ENCODE measurements around the gene SERPINB11.

SERPINB11 gene

GRCh38 chr18:63689064-63689463, 13.7 kb upstream of the SERPINB11 start:
- no peak for TF ChIP-seq FOXM1 (IDR thresholded peaks at IDR 0.05; ENCODE audit: borderline replicate concordance)
- TF ChIP-seq NFRKB (IDR thresholded peaks at IDR 0.05) = no peak
- TF ChIP-seq SP1 (IDR thresholded peaks at IDR 0.05) = no peak
- no peak for TF ChIP-seq ZNF384 (IDR thresholded peaks at IDR 0.05)
- TF ChIP-seq SUZ12 (IDR thresholded peaks at IDR 0.05) = no peak
- TF ChIP-seq PKNOX1 (IDR thresholded peaks at IDR 0.05) = no peak
- no peak for TF ChIP-seq BHLHE40 (IDR thresholded peaks at IDR 0.05; ENCODE audit: borderline replicate concordance)
- TF ChIP-seq TARDBP (IDR thresholded peaks at IDR 0.05) = no peak
- no peak for TF ChIP-seq CTBP1 (IDR thresholded peaks at IDR 0.05; ENCODE audit: borderline replicate concordance)
- TF ChIP-seq LEF1 (IDR thresholded peaks at IDR 0.05; ENCODE audit: borderline replicate concordance) = no peak
- no peak for TF ChIP-seq ELF4 (IDR thresholded peaks at IDR 0.05)
- TF ChIP-seq L3MBTL2 (conservative IDR thresholded peaks at IDR 0.05) = no peak
- TF ChIP-seq ARNT (IDR thresholded peaks at IDR 0.05) = no peak
- no peak for TF ChIP-seq FOXA1 (IDR thresholded peaks at IDR 0.05)
- ChIA-PET CTCF (no interaction called here), POLR2A (no interaction called here)
- DNase-seq (ENCODE audit: extremely low spot score) = no peak

GRCh38 chr18:63697097-63697660, 5.6 kb upstream of the SERPINB11 start:
- ChIA-PET CTCF (no interaction called here), POLR2A (no interaction called here)
- no peak for DNase-seq (ENCODE audit: extremely low spot score)
- TF ChIP-seq SUZ12 (IDR thresholded peaks at IDR 0.05) (no peak), PKNOX1 (IDR thresholded peaks at IDR 0.05) (no peak)

- POLR2A ChIA-PET = no interaction called here
- CTCF ChIA-PET = no interaction called here
- no peak for DNase-seq (ENCODE audit: extremely low spot score)
- TF ChIP-seq TARDBP (IDR thresholded peaks at IDR 0.05) (no peak), ELF4 (IDR thresholded peaks at IDR 0.05) (no peak), SUZ12 (IDR thresholded peaks at IDR 0.05) (no peak), HDGF (IDR thresholded peaks at IDR 0.05; ENCODE audit: borderline replicate concordance) (no peak), LEF1 (IDR thresholded peaks at IDR 0.05; ENCODE audit: borderline replicate concordance) (no peak), CTBP1 (IDR thresholded peaks at IDR 0.05; ENCODE audit: borderline replicate concordance) (no peak), PKNOX1 (IDR thresholded peaks at IDR 0.05) (no peak), FOXM1 (IDR thresholded peaks at IDR 0.05; ENCODE audit: borderline replicate concordance) (no peak), FOXA1 (IDR thresholded peaks at IDR 0.05) (no peak), SP1 (IDR thresholded peaks at IDR 0.05) (no peak), NFRKB (IDR thresholded peaks at IDR 0.05) (no peak), L3MBTL2 (conservative IDR thresholded peaks at IDR 0.05) (no peak), ZNF384 (IDR thresholded peaks at IDR 0.05) (no peak), ARNT (IDR thresholded peaks at IDR 0.05) (no peak), BHLHE40 (IDR thresholded peaks at IDR 0.05; ENCODE audit: borderline replicate concordance) (no peak), FOXK2 (IDR thresholded peaks at IDR 0.05) (no peak)
Observed at GRCh38 chr18:63700501-63700900, 2.3 kb upstream of the SERPINB11 start.

GRCh38 chr18:63701952-63702351, 808 bp upstream of the SERPINB11 start:
- ChIA-PET CTCF (no interaction called here), POLR2A (no interaction called here)
- TF ChIP-seq L3MBTL2 (conservative IDR thresholded peaks at IDR 0.05) (no peak), NFRKB (IDR thresholded peaks at IDR 0.05) (no peak), HDGF (IDR thresholded peaks at IDR 0.05; ENCODE audit: borderline replicate concordance) (no peak), SUZ12 (IDR thresholded peaks at IDR 0.05) (no peak), FOXA1 (IDR thresholded peaks at IDR 0.05) (no peak)
- no peak for DNase-seq (ENCODE audit: extremely low spot score)

GRCh38 chr18:63705401-63705800, 2.6 kb downstream of the SERPINB11 start:
- CTCF ChIA-PET = no interaction called here
- TF ChIP-seq CTBP1 (IDR thresholded peaks at IDR 0.05; ENCODE audit: borderline replicate concordance) = no peak
- no peak for TF ChIP-seq BHLHE40 (IDR thresholded peaks at IDR 0.05; ENCODE audit: borderline replicate concordance)
- no peak for TF ChIP-seq ELF4 (IDR thresholded peaks at IDR 0.05)
- no peak for TF ChIP-seq FOXA1 (IDR thresholded peaks at IDR 0.05)
- TF ChIP-seq HDGF (IDR thresholded peaks at IDR 0.05; ENCODE audit: borderline replicate concordance) = no peak
- no peak for TF ChIP-seq TARDBP (IDR thresholded peaks at IDR 0.05)
- no peak for TF ChIP-seq FOXK2 (IDR thresholded peaks at IDR 0.05)
- no peak for TF ChIP-seq ARNT (IDR thresholded peaks at IDR 0.05)
- TF ChIP-seq L3MBTL2 (conservative IDR thresholded peaks at IDR 0.05) = no peak
- no peak for TF ChIP-seq FOXM1 (IDR thresholded peaks at IDR 0.05; ENCODE audit: borderline replicate concordance)
- TF ChIP-seq NFRKB (IDR thresholded peaks at IDR 0.05) = no peak

GRCh38 chr18:63707816-63708215, 5.1 kb downstream of the SERPINB11 start:
- TF ChIP-seq FOXA1 (IDR thresholded peaks at IDR 0.05) (no peak), ARNT (IDR thresholded peaks at IDR 0.05) (no peak), BHLHE40 (IDR thresholded peaks at IDR 0.05; ENCODE audit: borderline replicate concordance) (no peak), ZNF384 (IDR thresholded peaks at IDR 0.05) (no peak), SUZ12 (IDR thresholded peaks at IDR 0.05) (no peak), PKNOX1 (IDR thresholded peaks at IDR 0.05) (no peak), FOXM1 (IDR thresholded peaks at IDR 0.05; ENCODE audit: borderline replicate concordance) (no peak), NFRKB (IDR thresholded peaks at IDR 0.05) (no peak), HDGF (IDR thresholded peaks at IDR 0.05; ENCODE audit: borderline replicate concordance) (no peak), CTBP1 (IDR thresholded peaks at IDR 0.05; ENCODE audit: borderline replicate concordance) (no peak), SP1 (IDR thresholded peaks at IDR 0.05) (no peak), FOXK2 (IDR thresholded peaks at IDR 0.05) (no peak), L3MBTL2 (conservative IDR thresholded peaks at IDR 0.05) (no peak)
- CTCF ChIA-PET = no interaction called here
- POLR2A ChIA-PET = no interaction called here
- DNase-seq (ENCODE audit: extremely low spot score) = no peak

More at GRCh38 chr18:63705401-63705800, 2.6 kb downstream of the SERPINB11 start:
- no peak for DNase-seq (ENCODE audit: extremely low spot score)
- POLR2A ChIA-PET = no interaction called here

Data from HEK293T (cell line).